PC-3 (cell line): Measurements from ENCODE around the gene VPS8.

Experiments
- CTCF ChIP-seq: fragments of 300-600 bp; sonication (generic); conservative IDR thresholded peaks from 2 replicates; pipeline ENCODE4 v1.5.1; 2017; ENCODE audit warnings: antibody characterized with exemption, low read depth, mild to moderate bottlenecking, low read length
- EZH2 ChIP-seq: fragments of 300-600 bp; sonication (generic); IDR thresholded peaks from one replicate; pipeline ENCODE4 v1.6.1; 2017; ENCODE audit warnings: antibody characterized with exemption, mild to moderate bottlenecking, low read length; ENCODE audit not compliant: unreplicated experiment
- EZH2phosphoT487 ChIP-seq: fragments of 300-600 bp; sonication (generic); IDR thresholded peaks from 2 replicates; pipeline ENCODE4 v1.6.1; 2018; ENCODE audit warnings: mild to moderate bottlenecking, antibody characterized with exemption, low read length, borderline replicate concordance

- TF ChIP-seq CTCF (no peak), EZH2 (no peak), EZH2phosphoT487 (no peak)
Measured at GRCh38 chr3:184807549-184807948, 4.4 kb upstream of the VPS8 start.
